ENCODE data around the gene TERT.

GRCh38 chr5:1330146-1330846, 35.4 kb upstream of the TERT start:
- TF ChIP-seq CTCF (conservative IDR thresholded peaks at IDR 0.05; ENCODE audit: low read length) (no peak), EZH2phosphoT487 (IDR thresholded peaks at IDR 0.05; ENCODE audit: borderline replicate concordance, low read depth, low read length) (no peak)
